Smooth muscle cell (in vitro differentiated cells): ENCODE data around the gene SMIM13. TPM values are rescaled to one million over a fixed set of nuclear protein-coding genes. Genes with fewer than 3 reads are reported as not detected.
"Not testable (repeated sequence)": the region's sequence is repeated elsewhere in the genome, so short reads cannot be mapped to it uniquely, and the experiment has no call there.

ENCODE experiments used
- DNase-seq: peaks from one replicate; lab custom pipeline; 2025; ENCODE audit not compliant: unreplicated experiment; lab: John Stamatoyannopoulos, UW
- H2AFZ ChIP-seq: fragments of 200-600 bp; sonication (generic); 2 replicates; pipeline ENCODE4 v1.6.0; 2016; ENCODE audit warnings: antibody characterized with exemption, low read depth, mild to moderate bottlenecking
- H3F3A ChIP-seq: fragments of 200-600 bp; sonication (generic); 2 replicates; pipeline ENCODE4 v1.6.0; 2017; ENCODE audit warnings: antibody characterized with exemption, low read depth
- H3K27ac ChIP-seq: fragments of 200-600 bp; sonication (generic); 2 replicates; pipeline ENCODE4 v1.5.1; 2016; ENCODE audit warnings: low read depth, mild to moderate bottlenecking
- H3K27me3 ChIP-seq: fragments of 200-600 bp; sonication (generic); 2 replicates; pipeline ENCODE4 v1.6.1; 2016; ENCODE audit warnings: low read depth, mild to moderate bottlenecking
- H3K36me3 ChIP-seq: fragments of 200-600 bp; sonication (generic); 2 replicates; pipeline ENCODE4 v1.5.1; 2016; ENCODE audit warnings: low read depth
- H3K4me1 ChIP-seq: fragments of 200-600 bp; sonication (generic); 2 replicates; pipeline ENCODE4 v1.5.1; 2016; ENCODE audit warnings: low read depth
- H3K4me2 ChIP-seq: fragments of 200-600 bp; sonication (generic); 2 replicates; pipeline ENCODE4 v1.6.0; 2016; ENCODE audit warnings: mild to moderate bottlenecking
- H3K4me3 ChIP-seq: fragments of 200-600 bp; sonication (generic); 2 replicates; pipeline ENCODE4 v1.5.1; 2016; ENCODE audit warnings: mild to moderate bottlenecking
- H3K79me2 ChIP-seq: fragments of 200-600 bp; sonication (generic); 2 replicates; pipeline ENCODE4 v1.6.0; 2016; ENCODE audit warnings: low read depth, mild to moderate bottlenecking
- H3K9ac ChIP-seq: fragments of 200-600 bp; sonication (generic); 2 replicates; pipeline ENCODE4 v1.6.0; 2016; ENCODE audit warnings: low read depth
- H3K9me3 ChIP-seq: fragments of 200-600 bp; sonication (generic); replicated peaks from 2 replicates; pipeline ENCODE4 v1.5.1; 2016; ENCODE audit warnings: low read depth
- H4K20me1 ChIP-seq: fragments of 200-600 bp; sonication (generic); 2 replicates; pipeline ENCODE4 v1.6.0; 2016; ENCODE audit warnings: low read depth
- WGBS: methylation state at CpG from one replicate; pipeline ENCODE4 v1.1.7; 2016; ENCODE audit warnings: low lambda C conversion rate; 5-methylcytosine and 5-hydroxymethylcytosine counted together
- polyA plus RNA-seq: library from polyadenylated mRNA; unstranded; fragments of >200 nt; fragmentation: Nextera tagmentation; extraction: Ambion mirVana; gene quantifications from 2 replicates; pipeline ENCODE4 v1.2.1, GENCODE V29; 2016
- total RNA-seq: library from RNA; depleted of rRNA; stranded (reverse); fragments of >200 nt; gene quantifications from 2 replicates; pipeline ENCODE4 v1.2.3, GENCODE V29; 2014
- TF ChIP-seq, protein P1 (sequence below): fragments of 200-600 bp; sonication (generic); IDR thresholded peaks from 2 replicates; pipeline ENCODE4 v1.5.1; 2017; ENCODE audit warnings: borderline replicate concordance, mild to moderate bottlenecking, antibody characterized with exemption; ENCODE audit not compliant: insufficient read depth, poor library complexity, severe bottlenecking

Gene SMIM13
- total and polyA plus RNA-seq, 2 experiments from 2014 or later: 9.8 to 17.7 TPM

DNA sequence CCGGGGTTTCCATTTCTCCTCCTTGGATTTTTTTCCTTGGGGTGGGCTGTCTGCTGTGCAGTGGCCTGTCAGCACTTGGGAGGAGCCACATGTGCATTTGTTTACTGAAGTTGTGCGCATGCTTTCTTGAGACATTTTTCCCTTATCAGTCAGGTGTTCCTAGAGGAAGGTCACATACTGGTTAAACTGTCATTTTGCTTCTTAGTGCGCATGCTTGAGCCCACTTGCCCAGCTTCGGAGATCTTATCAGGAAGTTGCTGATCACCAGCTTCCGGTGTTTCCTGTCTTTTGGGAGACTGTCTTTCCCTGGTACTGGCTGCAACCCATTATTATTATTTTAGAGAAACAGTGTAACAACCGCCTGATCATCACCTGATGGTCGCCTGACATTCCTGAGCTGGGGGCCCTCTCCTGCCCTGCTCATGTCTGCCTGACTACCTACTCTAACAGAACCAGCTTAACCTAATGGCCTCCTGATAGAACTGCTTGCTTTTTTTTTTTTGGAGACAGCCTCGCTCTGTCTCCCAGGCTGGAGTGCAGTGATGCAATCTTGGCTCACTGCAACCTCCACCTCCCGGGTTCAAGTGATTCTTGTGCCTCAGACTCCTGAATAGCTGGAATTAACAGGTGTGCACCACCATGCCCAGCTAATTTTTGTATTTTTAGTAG lies 18.3 kb downstream of the SMIM13 start:
- Histone ChIP-seq H3K79me2 (peaks cover 88% of the 10 kb centered on the region), H3F3A (no peaks in the 10 kb centered on the region), H2AFZ (no peak overlapping the region), H4K20me1 (peaks cover 95% of the 10 kb centered on the region), H3K9ac (no peak overlapping the region), H3K36me3 (no peaks in the 10 kb centered on the region), H3K4me3 (no peak overlapping the region), H3K27ac (no peak overlapping the region), H3K4me2 (no peak overlapping the region), H3K9me3 (no peaks in the 10 kb centered on the region), H3K4me1 (no peaks in the 10 kb centered on the region), H3K27me3 (no peaks in the 10 kb centered on the region)
- no peak for DNase-seq
- TF ChIP-seq, protein P1, sequence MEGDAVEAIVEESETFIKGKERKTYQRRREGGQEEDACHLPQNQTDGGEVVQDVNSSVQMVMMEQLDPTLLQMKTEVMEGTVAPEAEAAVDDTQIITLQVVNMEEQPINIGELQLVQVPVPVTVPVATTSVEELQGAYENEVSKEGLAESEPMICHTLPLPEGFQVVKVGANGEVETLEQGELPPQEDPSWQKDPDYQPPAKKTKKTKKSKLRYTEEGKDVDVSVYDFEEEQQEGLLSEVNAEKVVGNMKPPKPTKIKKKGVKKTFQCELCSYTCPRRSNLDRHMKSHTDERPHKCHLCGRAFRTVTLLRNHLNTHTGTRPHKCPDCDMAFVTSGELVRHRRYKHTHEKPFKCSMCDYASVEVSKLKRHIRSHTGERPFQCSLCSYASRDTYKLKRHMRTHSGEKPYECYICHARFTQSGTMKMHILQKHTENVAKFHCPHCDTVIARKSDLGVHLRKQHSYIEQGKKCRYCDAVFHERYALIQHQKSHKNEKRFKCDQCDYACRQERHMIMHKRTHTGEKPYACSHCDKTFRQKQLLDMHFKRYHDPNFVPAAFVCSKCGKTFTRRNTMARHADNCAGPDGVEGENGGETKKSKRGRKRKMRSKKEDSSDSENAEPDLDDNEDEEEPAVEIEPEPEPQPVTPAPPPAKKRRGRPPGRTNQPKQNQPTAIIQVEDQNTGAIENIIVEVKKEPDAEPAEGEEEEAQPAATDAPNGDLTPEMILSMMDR: no peak
- WGBS: 63% methylated on average over 9 of the region's 9 CpGs

DNA sequence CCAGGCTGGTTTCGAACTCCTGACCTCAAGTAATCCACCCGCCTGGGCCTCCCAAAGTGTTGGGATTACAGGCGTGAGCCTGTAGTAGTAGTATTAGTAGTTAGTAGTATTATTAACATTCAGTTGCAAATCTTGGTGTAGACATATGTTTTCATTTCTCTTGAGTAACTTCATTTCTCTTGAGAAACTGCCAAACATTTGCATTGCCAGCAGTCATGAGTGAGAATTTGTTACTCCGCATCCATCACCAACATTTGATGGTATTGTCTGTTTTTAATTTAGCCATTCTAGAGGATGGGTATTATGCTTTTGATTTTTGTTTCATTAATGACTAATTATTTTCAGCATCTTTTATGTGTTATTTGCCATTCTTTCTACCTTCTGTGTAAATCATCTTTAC lies 19.4 kb downstream of the SMIM13 start:
- H3K27me3 ChIP-seq: no peaks in the 10 kb centered on the region
- peaks cover 86% of the 10 kb centered on the region for H3K79me2 ChIP-seq
- no peak overlapping the region for H3K4me3 ChIP-seq
- no peak overlapping the region for H2AFZ ChIP-seq
- H3F3A ChIP-seq: no peaks in the 10 kb centered on the region
- H3K4me2 ChIP-seq: no peak overlapping the region
- no peaks in the 10 kb centered on the region for H3K9me3 ChIP-seq
- no peaks in the 10 kb centered on the region for H3K36me3 ChIP-seq
- no peak for DNase-seq
- H4K20me1 ChIP-seq: peaks cover 92% of the 10 kb centered on the region
- H3K4me1 ChIP-seq: no peaks in the 10 kb centered on the region
- 97% methylated on average over 4 of the region's 4 CpGs for WGBS
- H3K27ac ChIP-seq: no peak overlapping the region
- H3K9ac ChIP-seq: no peak overlapping the region
- TF ChIP-seq, protein P1: no peak

DNA sequence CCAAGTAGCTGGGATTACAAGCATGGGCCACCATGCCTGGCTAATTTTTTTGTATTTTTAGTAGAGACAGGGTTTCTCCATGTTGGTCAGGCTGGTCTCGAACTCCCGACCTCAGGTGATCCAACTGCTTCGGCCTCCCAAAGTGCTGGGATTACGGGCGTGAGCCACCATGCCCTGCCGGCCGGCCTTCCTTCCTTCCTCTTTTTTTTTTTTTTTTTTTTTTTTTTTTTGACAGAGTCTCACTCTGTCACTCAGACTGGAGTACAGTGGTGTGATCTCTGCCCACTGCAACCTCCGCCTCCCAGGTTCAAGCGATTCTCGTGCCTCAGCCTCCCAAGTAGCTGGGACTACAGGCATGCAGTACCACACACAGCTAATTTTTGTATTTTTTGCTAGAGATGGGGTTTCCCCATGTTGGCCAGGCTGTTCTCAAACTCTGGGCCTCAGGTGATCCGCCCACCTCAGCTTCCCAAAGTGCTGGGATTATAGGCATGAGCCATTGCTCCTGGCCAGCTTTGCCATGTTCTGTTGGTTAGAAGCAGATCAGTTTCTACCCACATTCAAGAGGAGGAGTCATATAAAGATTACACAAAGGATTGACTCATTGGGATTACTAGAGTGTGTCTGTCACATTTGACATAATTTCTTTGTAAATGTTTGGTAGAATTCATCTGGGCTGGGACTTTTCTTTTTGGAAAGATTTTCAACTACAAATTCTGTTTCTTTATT lies 22.3 kb downstream of the SMIM13 start:
- not testable (repeated sequence) for H2AFZ ChIP-seq, H3K27me3 ChIP-seq, H3K4me2 ChIP-seq, H3F3A ChIP-seq, H3K27ac ChIP-seq, DNase-seq, H3K4me1 ChIP-seq, H3K4me3 ChIP-seq, H3K9ac ChIP-seq, H3K9me3 ChIP-seq, H3K36me3 ChIP-seq
- peaks cover 88% of the 10 kb centered on the region for H4K20me1 ChIP-seq
- WGBS: 97% methylated on average over 11 of the region's 11 CpGs
- H3K79me2 ChIP-seq: peaks cover 89% of the 10 kb centered on the region

DNA sequence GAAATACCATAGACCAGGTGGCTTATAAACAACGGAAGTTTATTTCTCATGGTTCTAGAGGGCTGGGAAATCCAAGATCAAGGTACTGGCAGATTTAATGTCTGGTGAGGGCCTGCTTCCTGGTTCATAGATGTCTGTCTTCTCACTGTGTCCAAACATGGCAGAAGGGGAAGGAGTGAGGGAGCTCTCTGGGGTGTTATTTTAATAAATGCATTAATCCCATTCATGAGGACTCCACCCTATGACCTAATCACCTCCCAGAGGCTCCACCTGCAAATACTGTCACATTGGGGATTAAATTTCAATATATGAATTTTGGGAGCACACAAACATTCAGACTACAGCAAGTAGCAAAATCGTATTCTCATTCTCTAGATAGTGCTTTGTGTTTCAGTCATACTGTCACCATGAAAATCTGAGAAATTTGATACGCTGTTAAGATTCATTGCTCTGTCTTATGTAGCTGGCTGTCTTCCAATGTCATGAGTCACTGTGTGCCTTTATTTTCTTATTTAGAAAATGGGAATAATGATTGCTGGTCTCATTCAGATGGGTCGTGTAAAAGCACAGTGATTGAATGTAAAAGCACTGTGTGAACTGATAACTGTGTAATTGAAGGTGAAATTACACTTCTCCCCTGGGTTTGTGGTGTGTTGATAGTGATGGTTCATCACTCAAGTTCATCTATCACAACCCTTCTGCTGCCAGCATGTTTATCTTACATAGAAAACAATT lies 26.8 kb downstream of the SMIM13 start:
- Histone ChIP-seq H3K4me3 (no peak overlapping the region), H3K9me3 (no peaks in the 10 kb centered on the region), H3K4me1 (no peaks in the 10 kb centered on the region), H3K27ac (no peak overlapping the region), H2AFZ (no peak overlapping the region), H3F3A (no peaks in the 10 kb centered on the region), H3K79me2 (peaks cover 90% of the 10 kb centered on the region), H3K4me2 (no peak overlapping the region), H3K9ac (no peak overlapping the region), H4K20me1 (peaks cover 71% of the 10 kb centered on the region), H3K36me3 (no peaks in the 10 kb centered on the region), H3K27me3 (no peaks in the 10 kb centered on the region)
- no peak for DNase-seq
- WGBS: 89% methylated on average over 4 of the region's 4 CpGs
- TF ChIP-seq, protein P1: no peak
